Measurements from ENCODE around the gene ATG7. TPM values are rescaled to one million over a fixed set of nuclear protein-coding genes. Genes with fewer than 3 reads are reported as not detected.

Gene ATG7
- total and polyA plus RNA-seq, 2 experiments from 2014 or later, result 18.4 to 38.6 TPM

- Histone ChIP-seq H3K9me3 (ENCODE audit: low read depth) (no peaks in the 10 kb centered on the region), H3K9me2 (replicated peaks; ENCODE audit: insufficient read depth) (no peaks in the 10 kb centered on the region), H2AFZ (no peak overlapping the region), H3K36me3 (replicated peaks; ENCODE audit: insufficient read depth, low read depth) (no peaks in the 10 kb centered on the region), H3K27me3 (no peaks in the 10 kb centered on the region), H3K4me2 (peak overlapping the region; percentile 27), H3K4me3 (no peak overlapping the region), H3K4me1 (ENCODE audit: insufficient read depth) (peaks cover 46% of the 10 kb centered on the region), H4K20me1 (ENCODE audit: insufficient read depth, poor library complexity, severe bottlenecking) (no peaks in the 10 kb centered on the region), H3K27ac (peak overlapping the region; percentile 24), H3K79me2 (no peaks in the 10 kb centered on the region)
- no peak for DNase-seq (ENCODE audit: low spot score)
- WGBS (ENCODE audit: low lambda C conversion rate, missing lambda C conversion rate), result 70% methylated on average over 8 of the region's 8 CpGs
- TF ChIP-seq CTCF (IDR thresholded peaks at IDR 0.05; ENCODE audit: poor library complexity) (no peak), EZH2 (IDR thresholded peaks at IDR 0.05; ENCODE audit: borderline replicate concordance) (no peak), EZH2phosphoT487 (IDR thresholded peaks at IDR 0.05; ENCODE audit: low read depth, severe bottlenecking, unreplicated experiment) (no peak)
Measured at GRCh38 chr3:11382146-11382745, 110.0 kb downstream of the ATG7 start.

- Histone ChIP-seq H3K4me2 (no peak overlapping the region), H4K20me1 (ENCODE audit: insufficient read depth, poor library complexity, severe bottlenecking) (no peaks in the 10 kb centered on the region)
- TF ChIP-seq EZH2 (IDR thresholded peaks at IDR 0.05; ENCODE audit: borderline replicate concordance) (no peak), EZH2phosphoT487 (IDR thresholded peaks at IDR 0.05; ENCODE audit: low read depth, severe bottlenecking, unreplicated experiment) (no peak), CTCF (IDR thresholded peaks at IDR 0.05; ENCODE audit: poor library complexity) (no peak)
Measured at GRCh38 chr3:11384074-11384473, 111.9 kb downstream of the ATG7 start.

GRCh38 chr3:11385326-11385725, 113.1 kb downstream of the ATG7 start:
- no peak for TF ChIP-seq EZH2phosphoT487 (IDR thresholded peaks at IDR 0.05; ENCODE audit: low read depth, severe bottlenecking, unreplicated experiment)
- no peak for TF ChIP-seq CTCF (IDR thresholded peaks at IDR 0.05; ENCODE audit: poor library complexity)
- no peak for TF ChIP-seq EZH2 (IDR thresholded peaks at IDR 0.05; ENCODE audit: borderline replicate concordance)
- Histone ChIP-seq H3K9me3 (ENCODE audit: low read depth) (no peaks in the 10 kb centered on the region), H4K20me1 (ENCODE audit: insufficient read depth, poor library complexity, severe bottlenecking) (no peaks in the 10 kb centered on the region), H3K27ac (peak overlapping the region; percentile 24), H3K4me1 (ENCODE audit: insufficient read depth) (peaks cover 42% of the 10 kb centered on the region), H3K9me2 (replicated peaks; ENCODE audit: insufficient read depth) (no peaks in the 10 kb centered on the region), H3K36me3 (replicated peaks; ENCODE audit: insufficient read depth, low read depth) (no peaks in the 10 kb centered on the region), H2AFZ (no peak overlapping the region), H3K4me3 (no peak overlapping the region), H3K79me2 (no peaks in the 10 kb centered on the region), H3K27me3 (no peaks in the 10 kb centered on the region), H3K4me2 (no peak overlapping the region)
- no peak for DNase-seq (ENCODE audit: low spot score)
- WGBS (ENCODE audit: low lambda C conversion rate, missing lambda C conversion rate), result 80% methylated on average over 1 of the region's 1 CpG

More at GRCh38 chr3:11384074-11384473, 111.9 kb downstream of the ATG7 start:
- Histone ChIP-seq H2AFZ (no peak overlapping the region), H3K27me3 (no peaks in the 10 kb centered on the region), H3K4me3 (no peak overlapping the region), H3K9me3 (ENCODE audit: low read depth) (no peaks in the 10 kb centered on the region), H3K4me1 (ENCODE audit: insufficient read depth) (peaks cover 46% of the 10 kb centered on the region), H3K27ac (no peak overlapping the region), H3K9me2 (replicated peaks; ENCODE audit: insufficient read depth) (no peaks in the 10 kb centered on the region), H3K79me2 (no peaks in the 10 kb centered on the region), H3K36me3 (replicated peaks; ENCODE audit: insufficient read depth, low read depth) (no peaks in the 10 kb centered on the region)
- no peak for DNase-seq (ENCODE audit: low spot score)
- 93% methylated on average over 2 of the region's 2 CpGs for WGBS (ENCODE audit: low lambda C conversion rate, missing lambda C conversion rate)

Measured in hepatocyte (in vitro differentiated cells).